Sciatic nerve (tissue), 2 donors: ENCODE data around the gene TMEM225. TPM values are rescaled to one million over a fixed set of nuclear protein-coding genes. Genes with fewer than 3 reads are reported as not detected.
"Not testable (repeated sequence)": the region's sequence is repeated elsewhere in the genome, so short reads cannot be mapped to it uniquely, and the experiment has no call there.

ENCODE experiments used
- ATAC-seq: fragments of 200-7000 bp; cut with Tn5 transposase; one replicate; pipeline ENCODE4 v1.9.1; 2020; ENCODE audit warnings: mild to moderate bottlenecking, moderate library complexity
- DNase-seq: peaks from one replicate; pipeline ENCODE4 v3.0.0-alpha.2; 2020; ENCODE audit warnings: low spot score
- intact Hi-C: fragments of 100-400 bp; cut with DNase I; formaldehyde crosslinking; loops from one replicate; pipeline ENCODE4 v1.14.2; 2022
- total RNA-seq: library from RNA; stranded (reverse); fragmentation: NEBNext Ultra II Directional; extraction: Animal tissue kit (Norgen Biotek cat#: 25700); gene quantifications from one replicate; pipeline ENCODE4 v1.2.1, GENCODE V29; 2021
- donor health status: DM: no; HTN: no; CAD: no.
- donor health status: DM: no; HTN: no; CAD: no.

The TMEM225 gene, protein sequence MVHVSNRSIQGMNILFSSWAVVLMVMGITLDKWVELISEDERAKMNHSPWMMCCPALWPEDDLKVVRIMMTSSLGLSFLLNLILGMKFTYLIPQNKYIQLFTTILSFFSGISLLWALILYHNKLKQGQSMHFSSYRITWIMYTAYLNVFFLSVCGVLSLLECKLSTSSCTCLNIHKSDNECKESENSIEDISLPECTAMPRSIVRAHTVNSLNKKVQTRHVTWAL
- total RNA-seq: not detected

DNA sequence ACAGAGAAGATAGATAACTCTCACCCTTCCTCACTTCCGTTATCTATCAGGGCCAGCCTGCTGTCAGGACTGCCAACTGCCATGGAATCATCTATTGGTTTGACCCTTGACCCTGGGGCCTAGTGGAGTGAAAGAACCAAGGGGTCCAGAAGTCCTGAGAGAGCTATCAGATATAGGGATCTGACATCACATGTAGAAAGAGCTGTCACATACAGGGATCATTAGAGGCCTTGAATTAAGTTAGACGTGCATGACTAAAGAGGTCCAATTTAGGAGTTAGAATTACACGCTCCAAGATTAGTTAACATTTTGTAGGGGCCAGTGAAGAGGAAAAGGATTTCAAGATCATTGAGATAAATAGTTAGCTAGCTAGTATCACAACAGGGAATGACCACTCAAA lies at the start of gene TMEM225:
Gene TMEM225 (minus strand): TSS at position 101 of the 400 bp plus-strand sequence. CDS start 245 bp downstream, outside the sequence.
- intact Hi-C loops: no loop called here
- ATAC-seq (no peak), DNase-seq (no peak)

DNA sequence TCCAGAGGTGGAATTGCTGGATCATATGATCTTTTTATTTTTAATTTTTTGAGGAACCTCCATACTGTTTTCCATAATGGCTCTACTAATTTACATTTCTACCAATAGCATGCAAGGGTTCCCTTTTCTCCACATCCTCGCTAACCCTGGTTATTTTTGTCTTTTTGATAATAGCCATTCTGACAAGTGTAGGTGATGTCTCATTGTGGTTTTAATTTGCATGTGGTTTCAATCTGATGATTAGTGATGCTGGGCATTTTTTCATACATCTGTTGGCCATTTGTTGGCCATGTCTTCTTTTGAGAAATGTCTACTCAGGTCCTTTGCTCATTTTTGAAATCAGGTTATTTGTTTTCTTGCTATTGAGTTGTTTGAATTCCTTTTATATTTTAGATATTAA lies 38.6 kb upstream of the TMEM225 start:
- intact Hi-C loops: no loop called here
- ATAC-seq (no peak), DNase-seq (no peak)

DNA sequence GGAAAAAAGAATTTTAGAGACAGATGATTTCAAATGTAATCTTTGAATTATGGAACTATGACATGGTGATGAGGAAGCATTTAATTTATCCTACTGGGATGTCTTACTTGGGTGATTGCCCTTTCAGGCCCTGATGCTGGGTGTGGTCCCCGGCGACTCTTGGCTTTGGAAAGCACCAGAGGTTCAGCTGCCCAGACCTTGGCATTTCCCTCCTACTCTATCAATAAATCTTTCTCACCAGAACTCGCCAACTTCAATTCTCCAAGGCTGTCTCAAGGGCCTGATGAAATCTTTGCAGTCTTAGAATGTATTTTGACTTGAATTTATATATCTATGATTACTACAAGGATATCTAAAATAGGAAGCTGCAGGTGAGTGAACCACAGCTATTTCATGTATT lies 35.5 kb upstream of the TMEM225 start:
- DNase-seq: no peak
- ATAC-seq: no peak

DNA sequence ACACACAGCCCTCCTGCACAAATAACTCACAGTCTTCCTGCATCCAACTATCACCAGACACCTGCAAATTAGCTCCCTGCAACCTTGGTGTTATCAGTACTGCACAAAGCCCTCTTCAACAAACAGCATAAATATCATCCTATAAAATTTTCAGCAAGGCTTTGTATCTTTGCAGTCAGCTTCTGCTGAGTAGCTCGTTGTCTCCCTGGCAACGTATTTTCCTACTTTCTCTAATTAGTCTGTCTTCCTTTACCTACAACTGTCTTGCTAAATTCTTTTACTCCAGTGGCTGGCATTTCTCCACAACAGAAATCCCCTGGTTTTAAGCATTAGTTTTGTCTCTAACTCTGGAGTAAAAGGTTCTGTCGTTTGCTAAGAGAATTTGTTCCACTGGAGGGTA lies 20.4 kb upstream of the TMEM225 start:
- intact Hi-C loops: no loop called here
- ATAC-seq (no peak), DNase-seq (no peak)

More for the DNA sequence above, 35.5 kb upstream of the TMEM225 start:
- intact Hi-C loops: no loop called here

DNA sequence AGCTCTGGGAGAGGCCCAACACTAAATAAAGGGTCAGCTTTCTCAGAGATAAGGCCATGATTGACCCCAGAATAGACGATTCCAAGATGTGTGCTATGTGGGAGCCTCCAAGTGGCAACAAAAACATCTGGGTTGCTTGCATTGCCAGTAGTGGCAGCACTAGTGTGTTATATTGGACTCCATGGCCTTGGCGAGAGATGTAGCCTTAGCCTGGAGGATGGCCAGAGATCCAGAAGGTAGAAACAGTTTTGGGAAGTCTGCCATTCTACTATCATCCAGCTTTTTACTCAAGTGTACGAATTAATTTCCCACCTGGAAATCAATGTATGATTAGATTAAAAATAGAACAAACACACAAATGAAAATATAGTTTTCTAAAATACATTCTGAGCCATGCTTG lies 19.5 kb upstream of the TMEM225 start:
- ATAC-seq (no peak), DNase-seq (no peak)
- intact Hi-C loops: no loop called here

DNA sequence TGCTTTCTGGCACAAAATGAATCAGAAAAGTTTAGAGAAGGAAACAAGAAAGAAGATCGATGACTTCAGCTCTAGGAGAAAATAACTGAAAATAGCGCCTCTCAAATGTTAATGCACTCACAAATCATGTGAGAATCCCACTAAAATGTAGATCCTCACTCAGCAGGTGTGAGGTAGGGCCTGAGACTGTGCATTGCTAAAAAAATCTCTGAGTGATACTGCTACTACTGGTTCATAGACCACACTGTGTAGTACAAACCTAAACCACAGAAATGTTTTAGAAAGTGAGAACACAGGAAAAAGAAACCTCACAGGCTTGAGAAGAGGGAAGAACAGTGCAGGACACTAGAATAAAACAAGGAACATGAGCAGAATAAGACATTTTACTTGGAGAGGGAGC lies 18.5 kb upstream of the TMEM225 start:
- DNase-seq (no peak), ATAC-seq (no peak)
- intact Hi-C loops: no loop called here

DNA sequence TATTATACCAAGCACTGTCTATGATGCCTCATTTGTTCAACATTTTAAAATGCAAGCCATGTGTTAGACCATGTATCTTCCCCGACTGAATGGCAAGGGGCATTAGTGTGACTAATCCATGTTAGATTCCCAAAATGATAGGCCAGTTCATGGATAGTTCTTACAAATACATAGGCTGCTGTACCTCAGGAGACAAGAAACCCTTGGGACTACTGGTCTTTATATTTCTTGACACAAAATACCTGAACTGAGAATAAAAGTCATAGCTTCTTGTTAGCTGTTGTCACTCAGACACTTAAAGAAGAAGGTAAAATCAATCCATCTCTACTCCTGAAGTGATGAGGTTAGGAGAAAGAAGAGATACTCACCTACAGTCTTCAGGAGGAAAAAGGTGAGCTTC lies 16.4 kb upstream of the TMEM225 start, which contains the start of gene OR8D4:
Gene OR8D4 (plus strand): TSS at position 301 of the 400 bp plus-strand sequence. CDS start 4,265 bp downstream, outside the sequence.
- DNase-seq (no peak), ATAC-seq (no peak)
- intact Hi-C loops: no loop called here

DNA sequence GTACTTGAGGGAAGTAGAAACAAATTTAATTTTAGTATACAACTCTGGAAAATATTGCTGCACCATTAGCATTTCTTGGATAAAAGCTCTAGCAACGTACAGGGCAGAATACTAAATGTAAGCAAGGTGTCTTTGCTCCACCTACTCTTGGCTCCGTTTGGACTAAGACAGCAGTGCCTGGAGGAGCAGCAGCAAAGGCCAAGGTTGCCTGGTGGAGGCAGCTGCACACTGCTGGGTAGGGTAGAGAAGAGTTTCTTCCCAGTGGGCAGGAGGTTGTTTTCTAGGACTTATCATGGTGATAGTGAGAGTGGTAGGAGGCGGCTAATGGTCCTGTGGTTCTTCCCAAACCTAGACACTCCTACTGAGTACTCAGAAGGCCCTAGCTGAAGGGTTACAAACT lies 14.3 kb upstream of the TMEM225 start:
- no peak for DNase-seq
- intact Hi-C loops: no loop called here
- no peak for ATAC-seq

DNA sequence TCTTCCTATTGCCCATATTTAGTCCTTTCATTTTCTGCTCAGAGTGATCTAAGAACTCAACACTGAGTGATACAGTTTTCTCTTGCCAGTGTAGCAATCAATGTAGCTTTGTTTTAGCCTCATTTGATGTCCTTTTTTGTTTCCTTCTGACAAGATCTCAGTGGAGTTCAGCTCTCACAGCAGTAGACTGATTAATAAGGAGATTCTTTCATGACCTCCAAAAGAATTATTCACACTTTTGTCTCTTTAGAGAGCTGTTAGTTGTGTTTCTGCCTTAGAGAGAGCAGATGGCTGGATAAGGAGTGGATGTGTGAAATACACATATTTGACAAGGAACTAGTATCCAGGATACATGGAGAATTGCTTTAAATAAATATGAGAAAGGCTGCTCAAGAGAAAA lies 6.6 kb upstream of the TMEM225 start:
- DNase-seq: no peak
- no peak for ATAC-seq
- intact Hi-C loops: no loop called here

DNA sequence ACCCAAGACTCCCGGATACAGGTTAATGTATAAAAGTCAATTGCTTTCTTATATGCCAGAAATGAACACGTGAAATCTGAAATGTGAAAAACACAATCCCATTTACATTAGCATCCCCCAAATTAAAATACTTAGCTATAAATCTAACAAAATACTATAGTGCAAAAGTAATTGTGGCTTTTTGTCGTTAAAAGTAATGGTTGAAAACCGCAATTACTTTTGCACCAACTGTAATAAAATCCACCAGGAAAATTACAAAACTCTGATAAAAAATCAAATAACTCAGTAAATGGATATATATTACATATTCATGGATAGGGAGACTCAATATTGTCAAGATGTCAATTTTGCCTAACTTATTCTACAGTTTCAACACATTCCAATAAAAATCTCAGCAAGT lies 4.6 kb downstream of the TMEM225 start:
- DNase-seq: no peak
- intact Hi-C loops: no loop called here
- no peak for ATAC-seq

DNA sequence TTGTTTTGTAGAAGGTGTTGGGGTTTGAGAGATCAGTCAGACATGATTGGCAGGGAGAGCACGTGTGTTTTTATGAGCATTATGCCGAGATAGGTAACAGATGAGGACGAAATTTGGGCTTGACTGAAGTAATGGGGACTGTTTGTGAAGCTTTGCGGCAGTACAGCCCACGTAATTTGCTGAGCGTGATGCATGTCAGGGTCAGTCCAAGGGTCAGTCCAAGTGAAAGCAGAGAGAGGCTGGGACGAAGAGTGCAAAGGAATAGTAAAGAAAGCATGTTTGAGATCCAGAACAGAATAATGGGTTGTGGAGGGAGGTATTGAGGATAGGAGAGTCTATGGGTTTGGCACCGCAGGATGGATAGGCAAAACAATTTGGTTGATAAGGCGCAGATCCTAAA lies 17.7 kb downstream of the TMEM225 start:
- DNase-seq, intact Hi-C loops, ATAC-seq: not testable (repeated sequence)

DNA sequence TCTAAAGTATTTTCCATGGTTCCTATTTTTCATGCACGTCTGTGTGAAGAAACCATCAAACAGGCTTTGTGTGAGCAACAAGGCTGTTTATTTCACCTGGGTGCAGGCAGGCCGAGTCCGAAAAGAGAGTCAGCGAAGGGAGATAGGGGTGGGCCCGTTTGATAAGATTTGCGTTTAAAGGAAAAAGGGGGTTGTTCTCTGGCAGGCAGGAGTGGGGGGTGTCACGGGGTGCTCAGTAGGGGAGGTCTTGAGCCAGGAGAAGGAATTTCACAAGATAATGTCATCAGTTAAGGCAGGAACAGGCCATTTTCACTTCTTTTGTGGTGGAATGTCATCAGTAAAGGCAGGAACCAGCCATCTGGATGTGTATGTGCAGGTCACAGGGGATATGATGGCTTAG lies 20.2 kb downstream of the TMEM225 start:
- intact Hi-C loops, DNase-seq, ATAC-seq: not testable (repeated sequence)

DNA sequence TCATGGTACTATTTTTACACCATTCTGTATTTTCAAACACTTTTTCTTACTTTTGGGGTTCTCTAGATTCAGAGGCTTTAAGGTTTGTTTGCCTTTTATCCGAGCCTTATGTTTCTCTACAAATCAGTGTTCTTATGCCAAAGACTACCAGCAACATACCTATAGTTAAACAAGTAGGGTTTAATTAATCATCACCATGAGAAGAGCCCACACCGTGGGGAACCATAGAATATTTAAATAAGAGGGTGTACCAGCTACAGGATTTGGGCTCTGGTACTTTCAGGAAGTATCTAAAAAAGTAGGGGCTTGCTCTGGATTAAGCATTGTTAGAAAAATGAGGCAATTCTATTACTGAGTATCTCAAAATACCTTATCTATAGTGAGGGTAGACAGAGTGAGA lies 25.7 kb downstream of the TMEM225 start:
- ATAC-seq: no peak
- DNase-seq: no peak
- intact Hi-C loops: no loop called here

DNA sequence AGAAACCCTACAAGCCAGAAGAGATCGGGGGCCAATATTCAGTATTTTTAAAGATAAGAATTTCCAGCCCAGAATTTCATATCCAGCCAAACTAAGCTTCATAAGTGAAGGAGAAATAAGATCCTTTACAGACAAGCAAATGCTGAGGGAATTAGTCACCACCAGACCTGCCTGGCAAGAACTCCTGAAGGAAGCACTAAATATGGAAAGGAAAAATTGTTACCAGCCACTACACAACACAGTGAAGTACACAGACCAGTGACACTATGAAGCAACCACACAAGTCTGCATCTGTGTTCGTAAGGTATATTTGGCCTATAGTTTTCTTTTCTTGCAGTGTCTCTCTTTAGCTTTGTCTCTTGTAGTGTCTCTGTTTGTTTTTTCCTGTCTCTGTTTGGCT lies 29.0 kb downstream of the TMEM225 start:
- DNase-seq (no peak), ATAC-seq (no peak)
- intact Hi-C loops: no loop called here

DNA sequence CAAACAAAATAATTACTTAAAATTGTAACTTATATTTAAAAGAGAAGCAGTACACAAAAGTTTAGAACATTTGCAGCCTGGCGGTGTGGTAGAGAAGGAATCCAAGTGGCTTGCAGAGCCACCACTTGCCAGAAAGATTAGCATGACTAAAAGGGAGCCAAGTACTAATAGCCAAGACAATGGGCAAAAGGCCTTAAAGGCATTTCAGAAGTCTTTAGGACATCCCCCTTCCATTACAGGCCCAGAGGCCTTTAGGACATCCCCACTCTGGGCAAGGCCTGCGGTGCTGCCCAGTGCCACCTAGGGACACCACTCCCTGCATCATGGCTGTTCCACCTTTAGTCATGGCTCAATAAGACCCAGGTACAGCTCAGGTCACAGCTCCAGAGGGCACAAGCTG lies 32.4 kb downstream of the TMEM225 start:
- DNase-seq (no peak), ATAC-seq (no peak)
- intact Hi-C loops: no loop called here

DNA sequence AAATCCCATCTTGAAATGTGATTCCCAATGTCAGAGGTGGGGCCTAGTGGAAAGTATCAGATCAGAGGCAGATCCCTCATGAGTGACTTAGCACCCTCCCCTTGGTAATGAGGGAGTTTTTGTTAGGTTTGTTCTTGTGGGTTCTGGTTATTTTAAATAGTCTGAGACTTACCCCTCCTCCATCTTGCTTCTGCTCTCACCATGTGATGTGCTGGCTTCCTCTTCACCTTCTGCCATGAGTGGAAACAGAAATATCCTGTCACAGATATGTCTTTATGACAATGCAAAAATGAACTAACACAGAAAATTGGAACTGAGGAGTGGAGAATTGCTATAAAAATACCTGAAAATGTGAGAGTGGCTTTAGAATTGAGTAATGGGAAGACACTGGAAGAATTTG lies 33.1 kb downstream of the TMEM225 start:
- ATAC-seq (no peak), DNase-seq (no peak)
- intact Hi-C loops: no loop called here

DNA sequence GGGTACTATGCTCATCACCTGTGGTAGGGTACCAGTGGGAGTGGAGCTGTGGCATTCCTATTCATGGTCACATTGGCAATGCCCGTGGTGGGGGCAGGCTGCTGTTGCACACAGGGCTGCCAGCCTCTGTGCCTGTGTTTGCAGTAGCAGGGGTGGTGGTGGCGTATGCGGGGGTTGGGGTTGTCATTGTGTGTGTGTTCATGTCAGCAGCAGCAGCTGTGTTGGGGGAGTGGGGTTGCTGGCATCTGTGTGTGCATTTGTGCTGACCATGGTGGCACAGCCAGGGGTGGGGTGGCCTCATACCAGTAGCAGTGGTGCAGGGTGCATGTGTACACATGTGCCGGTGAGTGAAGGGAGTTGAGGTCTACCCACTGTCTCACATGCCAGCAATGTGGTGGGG lies 34.4 kb downstream of the TMEM225 start:
- DNase-seq (no peak), ATAC-seq (no peak)
- intact Hi-C loops: no loop called here

DNA sequence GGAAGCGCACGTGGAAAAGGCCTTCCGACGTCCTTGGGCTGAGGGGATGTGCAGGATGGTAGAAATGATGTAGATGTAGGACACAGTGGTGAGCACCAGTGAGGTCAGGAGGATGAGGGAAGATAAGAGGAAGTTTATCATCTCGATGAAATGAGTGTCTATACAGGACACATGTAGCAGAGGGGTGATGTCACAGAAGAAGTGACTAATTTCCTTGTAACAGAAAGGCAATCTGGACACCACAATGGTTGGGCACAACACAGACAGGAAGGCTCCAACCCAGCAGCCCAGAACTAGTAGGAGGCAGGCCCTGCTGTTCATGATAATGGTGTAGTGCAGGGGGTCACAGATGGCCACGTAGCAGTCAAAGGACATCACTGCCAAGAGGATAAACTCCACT lies 44.3 kb downstream of the TMEM225 start:
- intact Hi-C loops: no loop called here
- no peak for ATAC-seq

DNA sequence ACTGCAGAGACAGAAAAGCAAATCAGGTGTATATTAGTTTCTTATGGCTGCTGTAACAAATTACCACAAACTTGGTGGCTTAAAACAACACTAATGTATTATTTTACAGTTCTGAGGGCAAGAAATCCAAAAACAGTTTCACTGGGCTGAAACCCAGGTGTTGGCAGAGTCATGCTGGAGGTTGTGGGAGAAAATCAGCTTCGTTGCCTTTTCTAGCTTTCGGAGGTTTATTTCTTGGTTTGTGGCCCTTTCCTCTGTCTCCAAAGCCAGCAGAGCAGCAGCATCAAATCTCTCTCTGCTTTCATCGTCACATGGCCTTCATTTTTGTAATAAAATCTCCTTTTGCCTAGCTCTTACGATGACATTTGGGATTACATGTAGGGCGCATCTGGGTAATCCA lies 46.3 kb downstream of the TMEM225 start:
- DNase-seq (no peak), ATAC-seq (no peak)
- intact Hi-C loops: no loop called here

More for the DNA sequence above, 44.3 kb downstream of the TMEM225 start:
- no peak for DNase-seq

DNA sequence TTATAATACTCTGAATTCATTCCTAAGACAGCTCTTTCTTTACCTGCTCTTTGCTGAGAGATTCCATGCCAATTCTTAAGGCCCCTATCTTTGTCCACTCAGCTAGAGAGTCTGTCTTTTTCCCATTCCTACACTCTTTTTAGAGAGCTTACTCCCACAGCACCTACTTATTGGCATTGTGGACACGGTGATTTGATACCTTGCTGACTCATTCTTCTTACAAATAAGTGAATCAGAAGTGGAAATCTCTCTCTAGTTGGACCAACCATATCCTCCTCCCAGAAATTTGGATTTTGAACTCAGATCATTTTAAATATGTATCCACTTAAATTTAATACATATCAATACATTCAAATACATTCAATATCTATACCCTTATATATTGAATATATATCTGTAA lies 46.8 kb downstream of the TMEM225 start:
- DNase-seq: no peak
- ATAC-seq: no peak
- intact Hi-C loops: no loop called here

DNA sequence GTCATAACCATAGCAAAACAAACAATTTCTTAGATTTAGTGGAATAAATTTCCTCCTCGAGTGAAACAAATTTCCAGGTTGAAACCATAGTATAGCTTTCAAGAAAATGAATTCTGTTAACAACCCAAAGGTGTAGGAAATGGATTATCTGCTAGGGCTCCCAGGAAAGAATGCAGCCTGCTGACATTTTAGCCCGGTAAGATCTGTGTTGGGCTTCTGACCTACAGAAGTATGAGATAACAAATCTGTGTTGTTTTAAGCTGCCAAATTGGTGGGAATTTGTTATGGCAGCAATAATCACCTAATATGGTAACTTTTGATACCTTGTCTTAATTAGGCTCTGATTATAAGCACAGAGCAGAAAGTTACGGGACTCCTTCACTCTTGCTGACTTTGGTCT lies 47.3 kb downstream of the TMEM225 start:
- DNase-seq (no peak), ATAC-seq (no peak)
- intact Hi-C loops: no loop called here
